K562 (cell line): Measurements from ENCODE around the gene ABLIM2. TPM values are rescaled to one million over a fixed set of nuclear protein-coding genes. Genes with fewer than 3 reads are reported as not detected.

Source experiments
- ATAC-seq: fragments of 200-7000 bp; cut with Tn5 transposase; 3 replicates; pipeline ENCODE4 v1.9.1; 2020; ENCODE audit warnings: moderate library complexity
- BruUV-seq: library from RNA; stranded (reverse); fragments of 400-500 nt; replicated peaks from 2 replicates; lab custom pipeline; 2021; lab: Mats Ljungman, UMichigan
- CTCF ChIA-PET: fragments of 300-600 bp; formaldehyde crosslinking; extraction: SDS; loops from one replicate; lab custom pipeline; 2021; ENCODE audit warnings: low intra/inter-chr PET ratio; lab: Yijun Ruan, JAX
- POLR2A ChIA-PET: fragments of 300-600, 350-650 bp; sonication (Branson Sonifier 250); formaldehyde crosslinking; extraction: SDS; loops from one replicate; lab custom pipeline; 2021; ENCODE audit warnings: antibody characterized with exemption, inconsistent platforms; lab: Yijun Ruan, JAX
- DNase-seq, 4 experiments: peaks; one replicate each; pipeline versions ENCODE4 v3.0.0 to v3.0.0-alpha.2; 2011 to 2018; ENCODE audit warnings: low spot score in 3 of 4, mixed read lengths in 3 of 4; ENCODE audit errors: extremely low read depth in 1 of 4
- FAIRE-seq: peaks from 2 replicates; lab custom pipeline; 2011; peaks lifted over from hg19 to GRCh38; lab: Jason Lieb, UNC
- H2AFZ ChIP-seq: 2 replicates; pipeline ENCODE4 v1.6.0; 2011; ENCODE audit warnings: low read depth, low read length, control low read depth, inconsistent platforms
- H3K27ac ChIP-seq: fragments of 200-600 bp; 3 replicates; pipeline ENCODE4 v1.8.0; 2011; ENCODE audit warnings: low read depth, mild to moderate bottlenecking, control low read depth, inconsistent platforms, low read length, moderate library complexity, mixed read lengths; ENCODE audit errors: extremely low read depth
- H3K27me3 ChIP-seq, 2 experiments: fragments of 300-600 bp in 1 of 2; 2 replicates in 1 of 2; 3 replicates in 1 of 2; pipeline versions ENCODE4 v1.6.0 to v1.8.0; 2011; ENCODE audit warnings: inconsistent platforms in 2 of 2, low read length in 2 of 2, mild to moderate bottlenecking in 1 of 2, mixed read lengths in 1 of 2, moderate library complexity in 1 of 2; ENCODE audit not compliant: control insufficient read depth in 2 of 2, insufficient read depth in 2 of 2
- H3K36me3 ChIP-seq: fragments of 300-600 bp; 3 replicates; pipeline ENCODE4 v1.8.0; 2011; ENCODE audit warnings: mild to moderate bottlenecking, low read length, inconsistent platforms; ENCODE audit not compliant: control insufficient read depth, insufficient read depth
- H3K4me1 ChIP-seq, 2 experiments: fragments of 200-600 bp in 1 of 2; replicated peaks in 1 of 2; 2 replicates in 1 of 2; 3 replicates in 1 of 2; pipeline versions ENCODE4 v1.5.1 to v1.8.0; 2011; ENCODE audit warnings: inconsistent platforms in 2 of 2, low read length in 2 of 2, mild to moderate bottlenecking in 1 of 2, mixed read lengths in 1 of 2, moderate library complexity in 1 of 2; ENCODE audit not compliant: control insufficient read depth in 2 of 2, insufficient read depth in 2 of 2
- H3K4me2 ChIP-seq: 2 replicates; pipeline ENCODE4 v1.6.1; 2011; ENCODE audit warnings: low read length, control low read depth, inconsistent platforms, mixed read lengths; ENCODE audit not compliant: insufficient read depth
- H3K4me3 ChIP-seq: fragments of 200-600 bp; sonication (generic), shearing (Covaris generic); 2 replicates; pipeline ENCODE4 v1.5.1; 2016; ENCODE audit warnings: control low read depth, inconsistent platforms
- H3K79me2 ChIP-seq: fragments of 200-600 bp; 3 replicates; pipeline ENCODE4 v1.8.0; 2011; ENCODE audit warnings: low read length, inconsistent platforms; ENCODE audit not compliant: control insufficient read depth, insufficient read depth
- H3K9ac ChIP-seq, 2 experiments: 2 replicates each; pipeline versions ENCODE4 v1.6.0 to v1.6.1; 2011; ENCODE audit warnings: low read depth in 2 of 2, low read length in 2 of 2, control low read depth in 1 of 2, inconsistent platforms in 1 of 2, mild to moderate bottlenecking in 1 of 2, mixed read lengths in 1 of 2; ENCODE audit not compliant: insufficient read depth in 1 of 2
- H3K9me1 ChIP-seq: one replicate; pipeline ENCODE4 v1.6.0; 2011; ENCODE audit warnings: inconsistent platforms, mild to moderate bottlenecking, low read length, moderate library complexity; ENCODE audit not compliant: control insufficient read depth, insufficient read depth
- H3K9me3 ChIP-seq: replicated peaks from 2 replicates; pipeline ENCODE4 v1.5.1; 2011; ENCODE audit warnings: low read depth, low read length, inconsistent platforms; ENCODE audit not compliant: control insufficient read depth, insufficient read depth
- H4K20me1 ChIP-seq: replicated peaks from 2 replicates; pipeline ENCODE4 v1.6.1; 2011; ENCODE audit warnings: low read length, inconsistent platforms, mixed read lengths; ENCODE audit not compliant: control insufficient read depth, insufficient read depth
- ATF1 ChIP-seq, 2 experiments: fragments of 450-650 bp in 1 of 2; IDR thresholded peaks; 2 replicates each; pipeline ENCODE4 v1.6.1; 2016; ENCODE audit warnings: missing compliant biosample characterization in 1 of 2, missing genetic modification characterization in 1 of 2
- CHAMP1 ChIP-seq: fragments of 450-650 bp; IDR thresholded peaks from 2 replicates; pipeline ENCODE4 v1.6.1; 2016; ENCODE audit warnings: mild to moderate bottlenecking
- ELK3 ChIP-seq: fragments of 450-650 bp; formaldehyde crosslinking; IDR thresholded peaks from 2 replicates; pipeline ENCODE4 v1.4.0; 2020; ENCODE audit warnings: mild to moderate bottlenecking
- ERF ChIP-seq: fragments of 450-650 bp; formaldehyde crosslinking; IDR thresholded peaks from 2 replicates; pipeline ENCODE4 v1.4.0; 2020; ENCODE audit warnings: mild to moderate bottlenecking, mixed read lengths
- HINFP ChIP-seq: fragments of 450-650 bp; conservative IDR thresholded peaks from 2 replicates; pipeline ENCODE4 v1.6.1; 2016; ENCODE audit warnings: missing genetic modification characterization, low read depth, mild to moderate bottlenecking, control low read depth, missing compliant biosample characterization
- HNRNPLL ChIP-seq: fragments of 200-400 bp; formaldehyde crosslinking; IDR thresholded peaks from 2 replicates; pipeline ENCODE4 v1.6.1; 2017; ENCODE audit warnings: low read length, low read depth, mild to moderate bottlenecking; ENCODE audit not compliant: poor library complexity, severe bottlenecking
- RBM25 ChIP-seq: fragments of 200-400 bp; formaldehyde crosslinking; IDR thresholded peaks from 2 replicates; pipeline ENCODE4 v1.6.1; 2018; ENCODE audit warnings: low read length, low read depth, moderate library complexity; ENCODE audit not compliant: severe bottlenecking
- USF1 ChIP-seq: sonication (generic); formaldehyde crosslinking; IDR thresholded peaks from 2 replicates; pipeline ENCODE4 v1.9.0; 2022; ENCODE audit warnings: mild to moderate bottlenecking, missing genetic modification reagents
- ZBTB49 ChIP-seq: sonication (generic); formaldehyde crosslinking; IDR thresholded peaks from 2 replicates; pipeline ENCODE4 v1.8.0; 2022; ENCODE audit warnings: missing genetic modification reagents, mild to moderate bottlenecking, borderline replicate concordance
- ZNF311 ChIP-seq: fragments of 250-450 bp; sonication (Bioruptor Pico); IDR thresholded peaks from 2 replicates; pipeline ENCODE4 v1.4.0; 2020; ENCODE audit warnings: mild to moderate bottlenecking, moderate library complexity
- WGBS: fragments of 100-300 bp; shearing (Covaris generic); methylation state at CpG from one replicate; pipeline ENCODE4 v1.1.6; 2016; ENCODE audit warnings: low coverage, mixed read lengths; ENCODE audit not compliant: insufficient coverage; ENCODE audit errors: missing lambda C conversion rate; 5-methylcytosine and 5-hydroxymethylcytosine counted together
- in situ Hi-C: fragments of 300-500 bp; cut with MboI; formaldehyde crosslinking; loops from 4 replicates; pipeline ENCODE4 v1.15.0; 2018; ENCODE audit warnings: inconsistent platforms, mixed read lengths
- intact Hi-C: fragments of 100-400 bp; cut with micrococcal nuclease; formaldehyde crosslinking; loops from 2 replicates; pipeline ENCODE4 v1.14.2; 2022
- polyA plus RNA-seq, 8 experiments: library from polyadenylated mRNA; depleted of rRNA in 4 of 8; stranded (reverse) in 5 of 8; unstranded in 3 of 8; fragments of >200 nt; fragmentation: Nextera tagmentation in 2 of 8; fragmentation: Illumina TruSeq in 1 of 8; extraction: Ambion mirVana in 2 of 8; extraction: Trizol in 1 of 8; gene quantifications; 2 replicates each; pipeline versions ENCODE4 v1.2.1 to v1.2.3, GENCODE V29; 2011 to 2014; ENCODE audit warnings: inconsistent platforms in 1 of 8, missing spikeins in 1 of 8
- total RNA-seq, 7 experiments: library from RNA; depleted of rRNA in 6 of 7; stranded (reverse); fragments of >200 nt in 6 of 7; fragmentation: Illumina TruSeq in 2 of 7; extraction: Trizol in 2 of 7; gene quantifications; 2 replicates each; pipeline versions ENCODE4 v1.2.1 to v1.2.3, GENCODE V29; 2011 to 2021; ENCODE audit warnings: low replicate concordance in 1 of 7

The ABLIM2 gene
- total and polyA plus RNA-seq, 9 of the 15 experiments (the other 6 are each of a cell fraction or from before 2014, with no cell fraction given): not detected

- TF ChIP-seq ATF1 (CRISPR knock-in tag; IDR thresholded peaks at IDR 0.05): no peak
- no peak for TF ChIP-seq ATF1 (tag; IDR thresholded peaks at IDR 0.05)
- no peak for TF ChIP-seq HINFP (tag)
- TF ChIP-seq ELK3 (CRISPR knock-in tag): no peak
- TF ChIP-seq RBM25: no peak
Measured at GRCh38 chr4:8032381-8032780, 126.2 kb downstream of the ABLIM2 start (continued).

GRCh38 chr4:8030121-8030781 is 128.4 kb downstream of the ABLIM2 start:
- no peak for FAIRE-seq
- Histone ChIP-seq H3K9ac (no peak overlapping the region), H3K4me1 (no peaks in the 10 kb centered on the region), H2AFZ (no peak overlapping the region), H3K27ac (no peak overlapping the region), H3K4me2 (no peak overlapping the region), H3K79me2 (no peaks in the 10 kb centered on the region), H3K4me3 (no peak overlapping the region), H3K36me3 (no peaks in the 10 kb centered on the region), H4K20me1 (peaks cover 19% of the 10 kb centered on the region), H3K27me3 (peaks cover 2 to 60% of the 10 kb centered on the region in 2 experiments; a peak in 3 of 5 replicates), H3K9me3 (no peaks in the 10 kb centered on the region), H3K9me1 (no peaks in the 10 kb centered on the region)
- in situ Hi-C loops (no loop called here), intact Hi-C loops (no loop called here)
- ChIA-PET POLR2A (interaction anchor here (0.7 kb wide), 1 partner anchor 217 kb away, joined by 3 read pairs; no protein-coding TSS in a partner anchor), CTCF (no interaction called here)
- no TSS peak for BruUV-seq
- 2% methylated on average over 21 of the region's 22 CpGs for WGBS
- no peak for DNase-seq
- ATAC-seq: no peak
- TF ChIP-seq CHAMP1 (no peak), HNRNPLL (no peak), ZNF311 (CRISPR knock-in tag) (no peak), ERF (CRISPR knock-in tag) (no peak), ZBTB49 (CRISPR knock-in tag) (no peak), USF1 (CRISPR knock-in tag) (no peak)
